Measurements from ENCODE around the gene ADD2. TPM values are rescaled to one million over a fixed set of nuclear protein-coding genes. Genes with fewer than 3 reads are reported as not detected.

ADD2 gene
- total and polyA plus RNA-seq, 7 donors: 0.09 to 2.6 (median 0.85) TPM

DNA sequence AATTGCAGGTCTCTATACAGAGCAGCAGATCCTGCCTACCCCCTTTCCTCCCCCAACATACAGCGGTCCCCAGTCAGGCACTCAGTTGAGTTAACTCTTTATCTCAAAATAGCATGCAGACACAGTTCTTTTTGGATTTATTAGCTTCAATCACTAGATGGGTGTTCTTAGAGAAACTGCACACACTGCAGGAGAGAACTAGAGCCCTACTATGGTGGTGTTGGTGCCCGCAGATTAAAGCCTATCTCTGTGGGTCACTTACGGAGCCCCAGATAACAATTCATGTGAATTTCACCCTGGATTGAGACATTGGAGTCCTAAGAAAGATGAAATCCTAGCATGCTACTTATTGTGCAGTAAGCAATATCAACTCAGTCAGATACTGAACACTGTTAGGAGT is 11.9 kb downstream of the ADD2 start:
- no peak for TF ChIP-seq CTCF (IDR thresholded peaks at IDR 0.05)
- Histone ChIP-seq H3K27me3 (ENCODE audit: insufficient read depth in 3 of 3, low read length in 2 of 3) (peaks cover 0 to 33% (median 8%) of the 10 kb centered on the region in 3 donors), H3K9me3 (no peaks in the 10 kb centered on the region), H3K4me3 (no peak overlapping the region), H3K4me1 (no peaks in the 10 kb centered on the region), H3K36me3 (ENCODE audit: insufficient read depth in 1 of 2, low read depth in 1 of 2) (no peaks in the 10 kb centered on the region), H3K27ac (no peak overlapping the region)
- WGBS, 3 donors: 79 to 91% (median 89%) methylated on average over 3 of the region's 3 CpGs
- ATAC-seq (no peak), DNase-seq (no peak)
- intact Hi-C loops (cut with DNase I): no loop called here

DNA sequence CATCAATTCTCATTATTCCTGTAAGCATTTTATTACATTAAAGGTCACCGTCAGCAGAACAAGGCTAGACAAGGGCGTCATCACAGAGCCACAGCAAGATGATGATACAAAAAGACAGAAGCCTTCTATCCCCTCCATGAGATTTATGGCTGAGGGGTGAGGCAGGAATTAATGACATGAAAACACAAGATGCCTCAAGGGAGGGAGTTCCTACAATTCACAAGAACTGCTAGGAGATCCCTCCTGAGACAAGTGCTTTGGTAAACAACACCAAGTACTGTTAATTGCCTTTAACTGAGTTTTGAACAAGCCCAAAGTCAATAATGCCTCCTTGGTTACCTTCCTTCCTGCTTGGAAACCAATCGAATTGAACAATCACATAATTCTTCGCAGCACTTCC is 14.1 kb downstream of the ADD2 start:
- no peaks in the 10 kb centered on the region for H3K9me3 ChIP-seq
- TF ChIP-seq CTCF (IDR thresholded peaks at IDR 0.05): no peak
- peaks cover 2 to 34% (median 10%) of the 10 kb centered on the region in 3 donors for H3K27me3 ChIP-seq (ENCODE audit: insufficient read depth in 3 of 3, low read length in 2 of 3)
- DNase-seq (no peak), ATAC-seq (no peak)
- intact Hi-C loops (cut with DNase I): no loop called here
- H3K27ac ChIP-seq: no peak overlapping the region
- WGBS, 3 donors: 64 to 69% (median 67%) methylated on average over 4 of the region's 4 CpGs
- H3K4me3 ChIP-seq: no peak overlapping the region
- H3K36me3 ChIP-seq (ENCODE audit: insufficient read depth in 1 of 2, low read depth in 1 of 2): no peaks in the 10 kb centered on the region
- H3K4me1 ChIP-seq: no peaks in the 10 kb centered on the region

DNA sequence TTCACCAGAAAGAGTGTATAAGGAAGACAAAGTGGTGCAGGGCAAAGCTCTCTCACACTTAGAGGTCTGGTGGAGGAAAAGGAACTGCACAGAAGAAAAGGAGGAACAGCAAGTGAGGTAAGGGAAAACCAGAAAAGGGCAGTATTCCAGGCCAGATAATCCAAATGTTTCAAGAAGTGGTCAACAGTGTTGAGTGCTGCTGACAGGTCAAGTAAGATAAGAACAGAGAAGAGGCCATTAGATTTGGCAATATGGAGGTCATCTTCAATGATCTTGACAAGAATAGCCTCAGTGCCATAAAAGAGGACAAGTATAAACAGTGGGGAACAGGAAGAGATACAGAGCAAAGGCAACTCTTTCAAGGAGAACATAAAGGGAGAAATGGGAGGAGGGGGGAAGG is 15.0 kb downstream of the ADD2 start:
- DNase-seq (no peak), ATAC-seq (no peak)
- H3K9me3 ChIP-seq: no peaks in the 10 kb centered on the region
- intact Hi-C loops (cut with DNase I): no loop called here
- H3K36me3 ChIP-seq (ENCODE audit: insufficient read depth in 1 of 2, low read depth in 1 of 2): no peaks in the 10 kb centered on the region
- H3K4me1 ChIP-seq: no peaks in the 10 kb centered on the region
- no peak overlapping the region for H3K27ac ChIP-seq
- peaks cover 2 to 34% (median 10%) of the 10 kb centered on the region in 3 donors for H3K27me3 ChIP-seq (ENCODE audit: insufficient read depth in 3 of 3, low read length in 2 of 3)
- H3K4me3 ChIP-seq: no peak overlapping the region
- TF ChIP-seq CTCF (IDR thresholded peaks at IDR 0.05): no peak

GRCh38 chr2:70752396-70752795 is 15.6 kb downstream of the ADD2 start:
- Histone ChIP-seq H3K4me1 (no peaks in the 10 kb centered on the region), H3K9me3 (no peaks in the 10 kb centered on the region), H3K4me3 (no peak overlapping the region), H3K36me3 (ENCODE audit: insufficient read depth in 1 of 2, low read depth in 1 of 2) (no peaks in the 10 kb centered on the region), H3K27me3 (ENCODE audit: insufficient read depth in 3 of 3, low read length in 2 of 3) (peaks cover 2 to 34% (median 10%) of the 10 kb centered on the region in 3 donors), H3K27ac (no peak overlapping the region)
- WGBS, 3 donors: 76 to 84% (median 78%) methylated on average over 1 of the region's 1 CpG
- TF ChIP-seq CTCF (IDR thresholded peaks at IDR 0.05): no peak
- intact Hi-C loops (cut with DNase I): no loop called here
- DNase-seq (no peak), ATAC-seq (no peak)

- no peaks in the 10 kb centered on the region for H3K9me3 ChIP-seq
- no peak for ATAC-seq
- no peak for TF ChIP-seq CTCF (IDR thresholded peaks at IDR 0.05)
- no peak overlapping the region for H3K4me3 ChIP-seq
- no peaks in the 10 kb centered on the region for H3K36me3 ChIP-seq (ENCODE audit: insufficient read depth in 1 of 2, low read depth in 1 of 2)
- DNase-seq: no peak
- no peak overlapping the region for H3K27ac ChIP-seq
- no peaks in the 10 kb centered on the region for H3K4me1 ChIP-seq
- H3K27me3 ChIP-seq (ENCODE audit: insufficient read depth in 3 of 3, low read length in 2 of 3): peaks cover 2 to 30% (median 10%) of the 10 kb centered on the region in 3 donors
- 50 to 82% (median 71%) methylated on average over 4 of the region's 4 CpGs for WGBS, 3 donors
- intact Hi-C loops (cut with DNase I): no loop called here
These were observed 16.1 kb downstream of the ADD2 start for GRCh38 chr2:70751881-70752280.
